ENCODE results near the gene RAP1GAP2.

DNA sequence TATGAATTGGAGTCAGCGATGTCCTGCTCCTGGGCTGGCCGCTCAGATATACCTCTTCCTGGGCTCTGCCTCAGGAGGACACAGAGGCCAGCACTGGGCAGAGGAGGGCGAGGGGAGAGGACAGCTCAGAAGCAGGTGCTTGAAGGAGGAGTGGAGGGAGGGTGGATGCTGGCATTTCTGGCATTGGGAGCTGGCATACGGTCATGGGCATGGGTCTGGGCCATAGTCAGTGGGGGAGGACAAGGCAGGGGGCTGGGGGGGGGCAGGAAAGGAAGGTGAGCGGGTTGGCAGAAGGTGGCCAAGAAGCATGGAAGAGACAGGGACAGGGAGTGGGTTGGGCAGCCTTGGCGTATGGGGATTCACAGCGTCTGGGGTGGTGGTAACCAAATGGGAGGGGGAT is 16.7 kb upstream of the RAP1GAP2 start:
- TF ChIP-seq ZNF8 (CRISPR knock-in tag; IDR thresholded peaks at IDR 0.05), result no peak
- TF ChIP-seq ESRRG (CRISPR knock-in tag; IDR thresholded peaks at IDR 0.05), result no peak
- TF ChIP-seq, protein P1, sequence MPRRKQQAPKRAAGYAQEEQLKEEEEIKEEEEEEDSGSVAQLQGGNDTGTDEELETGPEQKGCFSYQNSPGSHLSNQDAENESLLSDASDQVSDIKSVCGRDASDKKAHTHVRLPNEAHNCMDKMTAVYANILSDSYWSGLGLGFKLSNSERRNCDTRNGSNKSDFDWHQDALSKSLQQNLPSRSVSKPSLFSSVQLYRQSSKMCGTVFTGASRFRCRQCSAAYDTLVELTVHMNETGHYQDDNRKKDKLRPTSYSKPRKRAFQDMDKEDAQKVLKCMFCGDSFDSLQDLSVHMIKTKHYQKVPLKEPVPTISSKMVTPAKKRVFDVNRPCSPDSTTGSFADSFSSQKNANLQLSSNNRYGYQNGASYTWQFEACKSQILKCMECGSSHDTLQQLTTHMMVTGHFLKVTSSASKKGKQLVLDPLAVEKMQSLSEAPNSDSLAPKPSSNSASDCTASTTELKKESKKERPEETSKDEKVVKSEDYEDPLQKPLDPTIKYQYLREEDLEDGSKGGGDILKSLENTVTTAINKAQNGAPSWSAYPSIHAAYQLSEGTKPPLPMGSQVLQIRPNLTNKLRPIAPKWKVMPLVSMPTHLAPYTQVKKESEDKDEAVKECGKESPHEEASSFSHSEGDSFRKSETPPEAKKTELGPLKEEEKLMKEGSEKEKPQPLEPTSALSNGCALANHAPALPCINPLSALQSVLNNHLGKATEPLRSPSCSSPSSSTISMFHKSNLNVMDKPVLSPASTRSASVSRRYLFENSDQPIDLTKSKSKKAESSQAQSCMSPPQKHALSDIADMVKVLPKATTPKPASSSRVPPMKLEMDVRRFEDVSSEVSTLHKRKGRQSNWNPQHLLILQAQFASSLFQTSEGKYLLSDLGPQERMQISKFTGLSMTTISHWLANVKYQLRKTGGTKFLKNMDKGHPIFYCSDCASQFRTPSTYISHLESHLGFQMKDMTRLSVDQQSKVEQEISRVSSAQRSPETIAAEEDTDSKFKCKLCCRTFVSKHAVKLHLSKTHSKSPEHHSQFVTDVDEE (CRISPR knock-in tag; IDR thresholded peaks at IDR 0.05), result no peak
- no peak for TF ChIP-seq ISL1 (CRISPR knock-in tag; IDR thresholded peaks at IDR 0.05)
- no peak for TF ChIP-seq BACH2 (CRISPR knock-in tag; IDR thresholded peaks at IDR 0.05; ENCODE audit: borderline replicate concordance)
